ENCODE results near the gene HOTAIR. TPM values are rescaled to one million over a fixed set of nuclear protein-coding genes. Genes with fewer than 3 reads are reported as not detected.

The HOTAIR gene
- total RNA-seq, 1 experiment from 2014 or later, result not detected

DNA sequence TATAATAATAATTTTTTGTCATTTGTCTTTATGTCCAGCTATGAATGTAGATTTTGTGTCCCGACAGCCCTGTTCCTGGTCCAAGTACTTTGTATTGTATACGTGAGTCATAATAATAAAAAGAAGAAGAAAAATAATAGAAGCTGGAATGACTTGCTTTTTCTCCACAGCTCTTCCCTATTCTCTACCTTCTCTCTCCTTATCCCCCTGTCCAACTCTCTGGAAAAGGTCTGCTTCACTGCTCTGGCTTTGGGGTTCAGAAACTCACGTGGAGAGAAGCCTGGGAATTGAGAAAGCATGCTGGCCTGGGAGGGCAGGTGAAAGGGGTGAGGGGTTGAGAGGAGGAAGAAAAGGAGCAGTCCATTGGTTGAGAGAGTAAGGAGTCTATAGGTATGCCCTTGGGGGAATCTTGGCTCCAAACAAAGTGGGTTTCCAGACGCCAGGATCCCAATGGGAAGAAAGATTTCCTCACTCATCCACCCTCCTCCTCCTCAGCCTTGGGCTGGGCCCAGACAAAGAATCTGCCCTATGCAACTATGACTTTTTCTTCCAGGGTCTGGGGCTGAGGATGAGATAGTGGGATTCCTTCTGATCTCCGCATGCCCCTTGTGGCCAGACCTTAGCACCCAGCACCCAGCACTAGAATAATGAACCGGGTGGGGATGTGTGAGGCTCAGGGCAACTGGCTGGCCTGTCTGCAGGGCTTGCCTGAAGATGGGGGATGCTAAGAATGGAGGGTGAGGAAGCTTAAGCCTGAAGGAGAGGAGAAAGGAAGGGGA, 38.1 kb upstream of the HOTAIR start:
- TF ChIP-seq, protein P1, sequence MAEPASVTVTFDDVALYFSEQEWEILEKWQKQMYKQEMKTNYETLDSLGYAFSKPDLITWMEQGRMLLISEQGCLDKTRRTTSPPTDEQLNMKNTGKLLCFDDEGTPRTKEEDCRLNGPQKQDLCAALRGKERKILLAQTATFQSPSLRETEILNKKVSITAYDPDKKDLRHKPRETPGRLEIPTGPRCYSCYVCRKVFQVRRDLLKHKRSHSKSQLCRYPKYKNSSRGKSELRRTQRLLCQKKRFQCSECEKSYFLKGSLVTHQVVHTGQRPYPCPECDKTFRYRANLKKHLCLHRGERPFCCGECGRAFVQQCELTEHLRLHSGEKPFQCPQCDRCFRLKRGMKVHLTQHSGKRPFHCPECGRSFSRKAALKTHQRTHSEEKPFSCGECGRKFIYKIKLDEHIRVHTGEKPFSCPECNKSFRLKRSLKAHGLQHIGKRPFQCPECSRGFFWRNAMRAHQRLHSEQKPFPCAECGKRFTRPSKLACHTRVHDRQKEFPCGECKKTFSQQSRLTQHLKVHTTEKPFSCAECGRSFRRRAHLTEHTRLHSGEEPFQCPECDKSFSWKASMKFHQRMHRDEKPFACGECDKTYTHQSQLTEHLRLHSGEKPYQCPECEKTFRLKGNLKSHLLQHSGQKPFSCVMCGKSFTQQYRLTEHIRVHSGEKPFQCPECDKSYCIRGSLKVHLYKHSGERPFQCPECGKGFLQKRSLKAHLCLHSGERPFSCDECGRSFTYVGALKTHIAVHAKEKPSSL (CRISPR knock-in tag; conservative IDR thresholded peaks at IDR 0.05), result no peak
- TF ChIP-seq USF2 (CRISPR knock-in tag; IDR thresholded peaks at IDR 0.05) (no peak), GABPB1 (CRISPR knock-in tag; IDR thresholded peaks at IDR 0.05) (no peak), OVOL2 (CRISPR knock-in tag; IDR thresholded peaks at IDR 0.05; ENCODE audit: borderline replicate concordance) (no peak), ZNF512 (CRISPR knock-in tag; IDR thresholded peaks at IDR 0.05; ENCODE audit: borderline replicate concordance) (no peak), NFE2L1 (CRISPR knock-in tag; IDR thresholded peaks at IDR 0.05) (no peak), TCF7 (CRISPR knock-in tag; IDR thresholded peaks at IDR 0.05; ENCODE audit: low read depth) (no peak), FOXP1 (CRISPR knock-in tag; IDR thresholded peaks at IDR 0.05; ENCODE audit: borderline replicate concordance) (no peak), FOXK1 (CRISPR knock-in tag; IDR thresholded peaks at IDR 0.05) (no peak), TEAD1 (CRISPR knock-in tag; IDR thresholded peaks at IDR 0.05) (no peak), MXD4 (CRISPR knock-in tag; IDR thresholded peaks at IDR 0.05; ENCODE audit: borderline replicate concordance) (no peak), ATF3 (CRISPR knock-in tag; conservative IDR thresholded peaks at IDR 0.05) (no peak)
- TF ChIP-seq, protein P2, sequence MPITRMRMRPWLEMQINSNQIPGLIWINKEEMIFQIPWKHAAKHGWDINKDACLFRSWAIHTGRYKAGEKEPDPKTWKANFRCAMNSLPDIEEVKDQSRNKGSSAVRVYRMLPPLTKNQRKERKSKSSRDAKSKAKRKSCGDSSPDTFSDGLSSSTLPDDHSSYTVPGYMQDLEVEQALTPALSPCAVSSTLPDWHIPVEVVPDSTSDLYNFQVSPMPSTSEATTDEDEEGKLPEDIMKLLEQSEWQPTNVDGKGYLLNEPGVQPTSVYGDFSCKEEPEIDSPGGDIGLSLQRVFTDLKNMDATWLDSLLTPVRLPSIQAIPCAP (CRISPR knock-in tag; IDR thresholded peaks at IDR 0.05), result no peak
- TF ChIP-seq, protein P3, sequence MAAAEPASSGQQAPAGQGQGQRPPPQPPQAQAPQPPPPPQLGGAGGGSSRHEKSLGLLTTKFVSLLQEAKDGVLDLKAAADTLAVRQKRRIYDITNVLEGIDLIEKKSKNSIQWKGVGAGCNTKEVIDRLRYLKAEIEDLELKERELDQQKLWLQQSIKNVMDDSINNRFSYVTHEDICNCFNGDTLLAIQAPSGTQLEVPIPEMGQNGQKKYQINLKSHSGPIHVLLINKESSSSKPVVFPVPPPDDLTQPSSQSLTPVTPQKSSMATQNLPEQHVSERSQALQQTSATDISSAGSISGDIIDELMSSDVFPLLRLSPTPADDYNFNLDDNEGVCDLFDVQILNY (CRISPR knock-in tag; IDR thresholded peaks at IDR 0.05), result no peak
- no peak overlapping the region for H3K4me3 Mint-ChIP-seq
- peaks cover 100% of the 10 kb centered on the region for H3K27me3 Mint-ChIP-seq (ENCODE audit: low read depth)
- H3K4me1 Mint-ChIP-seq, result peaks cover 30% of the 10 kb centered on the region
- H3K36me3 Mint-ChIP-seq, result no peaks in the 10 kb centered on the region
- ChIA-PET POLR2A (no interaction called here), CTCF (interaction anchor here (0.7 to 2.4 kb wide), 3 partner anchors 20 to 202 kb away, joined by 4 to 6 read pairs (median 4); no protein-coding TSS in a partner anchor)
- H3K27ac Mint-ChIP-seq, result no peak overlapping the region
- DNase-seq (ENCODE audit: low spot score) (no peak), ATAC-seq (no peak)
- no peaks in the 10 kb centered on the region for H3K9me3 Mint-ChIP-seq

DNA sequence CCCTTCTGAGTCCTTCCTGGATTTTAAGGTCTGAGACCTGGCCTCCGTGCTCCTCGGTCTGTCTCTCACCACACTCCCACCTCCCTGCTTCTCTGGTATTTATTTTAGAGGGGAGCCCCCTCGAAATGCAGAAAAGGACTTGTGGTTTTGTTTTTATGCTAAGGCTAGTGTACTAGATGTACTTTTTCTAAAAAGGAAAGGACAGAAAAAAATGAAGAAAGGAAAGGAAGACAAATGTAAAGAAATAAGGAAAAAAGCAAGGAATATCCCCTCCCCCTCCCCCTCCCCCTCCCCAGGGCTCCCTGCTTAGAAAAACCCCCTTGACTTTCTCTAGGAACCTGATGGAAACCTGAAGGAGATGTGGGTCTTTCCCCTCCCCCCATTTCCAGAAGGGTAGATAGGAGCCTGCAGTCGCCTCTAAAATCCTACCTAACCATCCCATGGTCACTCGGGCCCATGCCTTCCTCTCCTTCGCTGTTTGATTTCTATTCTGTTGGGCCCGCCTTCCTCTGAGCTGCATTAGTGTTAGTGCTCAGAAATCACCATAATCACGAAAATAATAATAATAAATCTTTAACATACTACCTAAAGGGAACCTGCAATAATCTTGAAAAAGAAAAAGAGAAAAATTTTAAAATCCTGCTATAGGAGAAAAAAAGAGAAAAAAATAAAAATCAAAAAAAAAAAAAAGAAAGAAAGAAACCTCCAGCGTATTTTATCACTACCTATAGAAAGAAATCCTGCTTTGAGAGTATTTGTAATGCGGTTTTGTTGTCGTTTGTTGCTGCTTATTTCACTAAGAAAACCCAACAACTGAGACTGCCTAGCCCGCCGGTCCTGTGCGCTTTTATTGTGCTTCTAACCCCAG, 37.1 kb upstream of the HOTAIR start:
- TF ChIP-seq, protein P4, sequence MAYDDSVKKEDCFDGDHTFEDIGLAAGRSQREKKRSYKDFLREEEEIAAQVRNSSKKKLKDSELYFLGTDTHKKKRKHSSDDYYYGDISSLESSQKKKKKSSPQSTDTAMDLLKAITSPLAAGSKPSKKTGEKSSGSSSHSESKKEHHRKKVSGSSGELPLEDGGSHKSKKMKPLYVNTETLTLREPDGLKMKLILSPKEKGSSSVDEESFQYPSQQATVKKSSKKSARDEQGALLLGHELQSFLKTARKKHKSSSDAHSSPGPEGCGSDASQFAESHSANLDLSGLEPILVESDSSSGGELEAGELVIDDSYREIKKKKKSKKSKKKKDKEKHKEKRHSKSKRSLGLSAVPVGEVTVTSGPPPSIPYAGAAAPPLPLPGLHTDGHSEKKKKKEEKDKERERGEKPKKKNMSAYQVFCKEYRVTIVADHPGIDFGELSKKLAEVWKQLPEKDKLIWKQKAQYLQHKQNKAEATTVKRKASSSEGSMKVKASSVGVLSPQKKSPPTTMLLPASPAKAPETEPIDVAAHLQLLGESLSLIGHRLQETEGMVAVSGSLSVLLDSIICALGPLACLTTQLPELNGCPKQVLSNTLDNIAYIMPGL (CRISPR knock-in tag; IDR thresholded peaks at IDR 0.05), result no peak
- TF ChIP-seq NFE2L1 (CRISPR knock-in tag; IDR thresholded peaks at IDR 0.05) (no peak), ZBTB21 (CRISPR knock-in tag; IDR thresholded peaks at IDR 0.05; ENCODE audit: borderline replicate concordance) (no peak), PRRX2 (CRISPR knock-in tag; IDR thresholded peaks at IDR 0.05) (no peak), ELF4 (CRISPR knock-in tag; IDR thresholded peaks at IDR 0.05; ENCODE audit: low read depth) (no peak)
- DNase-seq (ENCODE audit: low spot score) (no peak), ATAC-seq (no peak)
- Mint-ChIP-seq H3K9me3 (no peaks in the 10 kb centered on the region), H3K36me3 (no peaks in the 10 kb centered on the region), H3K4me3 (no peak overlapping the region), H3K27me3 (ENCODE audit: low read depth) (peaks cover 100% of the 10 kb centered on the region), H3K4me1 (peaks cover 23% of the 10 kb centered on the region), H3K27ac (no peak overlapping the region)
- CTCF ChIA-PET, result interaction anchor here (0.7 kb wide), 1 partner anchor 20 kb away, joined by 4 read pairs; no protein-coding TSS in a partner anchor
- POLR2A ChIA-PET, result interaction anchor here (0.6 kb wide), 1 partner anchor 42 kb away, joined by 5 read pairs; no protein-coding TSS in a partner anchor

All from WTC11 (cell line).